Psoas muscle (tissue), 8 donors: ENCODE measurements around the gene MPRIP. TPM values are rescaled to one million over a fixed set of nuclear protein-coding genes. Genes with fewer than 3 reads are reported as not detected.
A peak's percentile ranks its signal among the peaks of the same experiment; 100 is the strongest.

Experiments
- ATAC-seq, 4 donors: fragments of 200-7000 bp; cut with Tn5 transposase; one replicate each; pipeline ENCODE4 v1.9.1; 2020; ENCODE audit warnings: moderate library complexity in 3 of 4, mild to moderate bottlenecking in 2 of 4
- DNase-seq, 2 donors: peaks; one replicate each; pipeline ENCODE4 v3.0.0-alpha.2; 2020
- H3K27ac ChIP-seq: fragments of 200-600 bp; one replicate; pipeline ENCODE4 v1.8.0; 2022
- H3K27me3 ChIP-seq, 3 donors: fragments of 200-600 bp in 1 of 3; one replicate each; pipeline versions ENCODE4 v1.6.1 to v1.8.0; 2013 to 2022; ENCODE audit warnings: low read length in 2 of 3, mild to moderate bottlenecking in 2 of 3, moderate library complexity in 1 of 3; ENCODE audit not compliant: insufficient read depth in 3 of 3
- H3K36me3 ChIP-seq, 2 donors: fragments of 200-600 bp in 1 of 2; one replicate each; pipeline versions ENCODE4 v1.6.1 to v1.8.0; 2013 to 2022; ENCODE audit warnings: low read depth in 1 of 2, mild to moderate bottlenecking in 1 of 2, moderate library complexity in 1 of 2; ENCODE audit not compliant: insufficient read depth in 1 of 2
- H3K4me1 ChIP-seq: fragments of 200-600 bp; one replicate; pipeline ENCODE4 v1.8.0; 2022
- H3K4me3 ChIP-seq: fragments of 200-600 bp; one replicate; pipeline ENCODE4 v1.8.0; 2022; ENCODE audit warnings: mild to moderate bottlenecking
- H3K9me3 ChIP-seq: fragments of 200-600 bp; one replicate; pipeline ENCODE4 v1.8.0; 2022
- WGBS, 3 donors: extraction: QIAGEN DNeasy Blood & Tissue Kit; methylation state at CpG; one replicate each; pipeline versions ENCODE4 v1.1.6 to v1.1.7; 2013; 5-methylcytosine and 5-hydroxymethylcytosine counted together
- intact Hi-C, 2 donors: fragments of 100-400 bp; cut with DNase I; formaldehyde crosslinking; loops; one replicate each; pipeline versions ENCODE4 v1.11.0 to v1.14.2; 2022
- polyA plus RNA-seq, 3 donors: library from polyadenylated mRNA; stranded (reverse); fragments of 200-250 nt; gene quantifications; one replicate each; pipeline ENCODE4 v1.2.3, GENCODE V29; 2013
- total RNA-seq, 4 donors: library from RNA; stranded (reverse); fragmentation: NEBNext Ultra II Directional in 2 of 4; extraction: Animal tissue kit (Norgen Biotek cat#: 25700) in 2 of 4; gene quantifications; one replicate each; pipeline versions ENCODE4 v1.2.1 to v1.2.4, GENCODE V29; 2021 to 2023
- TF ChIP-seq, protein P1 (sequence below): fragments of 200-600 bp; IDR thresholded peaks from one replicate; pipeline ENCODE4 v1.8.0; 2022; ENCODE audit warnings: antibody characterized with exemption
- donor health status: healthy with polysubstance abuse.
- donor health status: DM: no; HTN: no; CAD: no; lungs with moderate emphysema.
- donor health status: Bipolar disorder and iron deficiency.
- donor health status: healthy.
- donor health status: DM: yes; HTN: yes; CAD: no.
- donor health status: DM: no; HTN: no; CAD: no.
- donor health status: DM: no; HTN: no; CAD: no.
- donor health status: DM: yes; HTN: yes; CAD: no.

MPRIP gene
- total and polyA plus RNA-seq, 7 donors: 142 to 322 (median 244) TPM

DNA sequence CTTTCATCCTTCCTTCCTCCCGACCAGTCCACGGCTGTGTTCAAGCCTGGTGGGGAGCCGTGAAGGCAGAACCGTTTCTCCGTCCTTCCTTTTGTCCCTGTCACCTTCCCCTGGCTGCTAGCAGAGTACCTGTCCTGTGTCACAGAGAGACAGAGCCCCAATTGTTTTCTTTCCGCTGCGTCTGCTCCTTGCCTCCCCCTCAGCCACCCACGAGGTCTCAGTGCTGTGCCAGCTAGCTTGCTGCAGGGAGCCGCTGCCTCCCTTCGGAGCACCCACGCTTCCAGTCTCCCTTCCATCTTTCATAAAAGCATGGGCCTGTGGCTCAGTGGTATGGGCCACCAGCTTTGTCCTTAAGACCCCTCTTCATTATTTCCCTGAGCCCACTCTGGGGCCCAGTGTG, 62.2 kb downstream of the MPRIP start:
- peaks cover 97% of the 10 kb centered on the region for H3K4me1 ChIP-seq
- H3K9me3 ChIP-seq: no peaks in the 10 kb centered on the region
- H3K27me3 ChIP-seq: no peaks in the 10 kb centered on the region
- H3K27ac ChIP-seq: peak overlapping the region; percentile 73
- intact Hi-C loops: loop anchor here in 1 of 2 donors (10.0 kb wide), 1 partner anchor 60 kb away; no protein-coding TSS in a partner anchor
- no peak for ATAC-seq
- TF ChIP-seq, protein P1, sequence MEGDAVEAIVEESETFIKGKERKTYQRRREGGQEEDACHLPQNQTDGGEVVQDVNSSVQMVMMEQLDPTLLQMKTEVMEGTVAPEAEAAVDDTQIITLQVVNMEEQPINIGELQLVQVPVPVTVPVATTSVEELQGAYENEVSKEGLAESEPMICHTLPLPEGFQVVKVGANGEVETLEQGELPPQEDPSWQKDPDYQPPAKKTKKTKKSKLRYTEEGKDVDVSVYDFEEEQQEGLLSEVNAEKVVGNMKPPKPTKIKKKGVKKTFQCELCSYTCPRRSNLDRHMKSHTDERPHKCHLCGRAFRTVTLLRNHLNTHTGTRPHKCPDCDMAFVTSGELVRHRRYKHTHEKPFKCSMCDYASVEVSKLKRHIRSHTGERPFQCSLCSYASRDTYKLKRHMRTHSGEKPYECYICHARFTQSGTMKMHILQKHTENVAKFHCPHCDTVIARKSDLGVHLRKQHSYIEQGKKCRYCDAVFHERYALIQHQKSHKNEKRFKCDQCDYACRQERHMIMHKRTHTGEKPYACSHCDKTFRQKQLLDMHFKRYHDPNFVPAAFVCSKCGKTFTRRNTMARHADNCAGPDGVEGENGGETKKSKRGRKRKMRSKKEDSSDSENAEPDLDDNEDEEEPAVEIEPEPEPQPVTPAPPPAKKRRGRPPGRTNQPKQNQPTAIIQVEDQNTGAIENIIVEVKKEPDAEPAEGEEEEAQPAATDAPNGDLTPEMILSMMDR: no peak
- H3K4me3 ChIP-seq: no peak overlapping the region
- WGBS, 3 donors: 67 to 83% (median 74%) methylated on average over 11 of the region's 11 CpGs
- no peaks in the 10 kb centered on the region for H3K36me3 ChIP-seq
- DNase-seq: peak in 1 of 2 donors; percentile 22

DNA sequence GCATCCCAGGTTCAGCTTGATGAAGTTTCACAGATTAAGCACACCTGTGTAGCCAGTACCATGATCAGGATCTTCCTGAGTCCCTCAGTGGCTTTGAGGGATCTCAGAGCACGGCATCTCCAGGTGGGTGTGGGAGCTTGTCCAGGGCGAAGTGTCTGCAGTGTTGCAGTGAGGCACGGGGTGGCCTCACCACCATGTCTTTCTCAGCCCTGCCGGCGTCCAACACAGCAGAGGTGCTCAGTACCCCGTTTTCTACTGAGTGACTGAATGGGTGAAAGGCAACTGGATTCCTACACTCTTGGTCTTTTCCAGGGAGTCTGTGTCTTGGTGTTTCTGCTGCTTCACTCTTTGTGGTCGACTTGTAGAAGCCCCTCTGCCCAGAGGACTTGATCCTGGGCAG, 63.7 kb downstream of the MPRIP start:
- Histone ChIP-seq H3K4me3 (no peak overlapping the region), H3K9me3 (no peaks in the 10 kb centered on the region), H3K27me3 (no peaks in the 10 kb centered on the region), H3K4me1 (peaks cover 97% of the 10 kb centered on the region), H3K36me3 (no peaks in the 10 kb centered on the region), H3K27ac (peak overlapping the region; percentile 73)
- DNase-seq (peak in 1 of 2 donors; percentile 27), ATAC-seq (no peak)
- TF ChIP-seq, protein P1: no peak
- intact Hi-C loops: loop anchor here in 1 of 2 donors (10.0 kb wide), 1 partner anchor 59 kb away; no protein-coding TSS in a partner anchor
- WGBS, 3 donors: 86 to 97% (median 91%) methylated on average over 7 of the region's 7 CpGs

DNA sequence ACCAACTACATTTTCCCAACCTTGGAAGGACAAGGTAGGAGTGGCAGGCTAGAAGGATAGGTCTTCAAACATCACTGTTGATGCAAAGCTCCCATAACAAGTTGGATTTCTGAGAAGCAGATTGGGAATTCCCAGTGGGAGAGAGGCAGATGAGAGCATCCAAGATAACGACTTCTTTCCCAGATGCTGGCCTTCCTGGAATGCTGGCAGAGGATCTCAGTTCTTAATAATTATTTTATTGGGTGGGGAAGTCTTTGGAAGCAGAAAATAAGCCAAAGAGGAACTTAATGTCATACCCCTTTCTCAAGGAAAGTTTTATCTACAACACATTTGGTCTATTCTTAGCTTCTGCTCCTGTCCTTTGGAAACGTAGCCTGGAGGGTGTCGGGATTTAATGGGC, 64.5 kb downstream of the MPRIP start:
- ATAC-seq (no peak), DNase-seq (no peak)
- Histone ChIP-seq H3K4me3 (no peak overlapping the region), H3K27me3 (no peaks in the 10 kb centered on the region), H3K27ac (peak overlapping the region; percentile 73), H3K4me1 (peaks cover 97% of the 10 kb centered on the region), H3K9me3 (no peaks in the 10 kb centered on the region), H3K36me3 (no peaks in the 10 kb centered on the region)
- intact Hi-C loops: loop anchor here in 1 of 2 donors (10.0 kb wide), 1 partner anchor 58 kb away; no protein-coding TSS in a partner anchor
- TF ChIP-seq, protein P1: no peak
- 15 to 39% (median 23%) methylated on average over 3 of the region's 3 CpGs for WGBS, 3 donors

DNA sequence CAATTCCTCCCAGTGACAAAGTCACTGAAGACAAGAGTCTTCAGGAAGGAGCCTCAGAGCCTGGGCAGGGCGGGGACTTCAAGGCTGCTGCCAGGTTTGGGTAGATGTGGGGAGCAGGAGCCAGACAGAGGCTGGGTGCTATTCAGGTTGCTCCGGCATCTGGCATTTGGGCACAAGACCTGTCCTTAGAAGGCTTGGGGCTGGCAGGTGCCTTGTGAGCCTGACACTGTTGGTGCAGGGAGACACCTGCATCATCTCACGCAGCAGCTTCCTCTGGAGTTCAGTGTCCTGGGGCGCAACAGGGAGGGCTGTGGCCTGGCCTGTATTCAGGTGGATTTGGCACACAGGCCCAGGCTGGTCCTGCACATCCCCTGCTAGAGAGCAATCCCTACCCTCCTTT, 65.0 kb downstream of the MPRIP start:
- Histone ChIP-seq H3K4me3 (no peak overlapping the region), H3K27ac (peak overlapping the region; percentile 73), H3K27me3 (no peaks in the 10 kb centered on the region), H3K36me3 (no peaks in the 10 kb centered on the region), H3K9me3 (no peaks in the 10 kb centered on the region), H3K4me1 (peaks cover 97% of the 10 kb centered on the region)
- WGBS, 3 donors: 50 to 79% (median 54%) methylated on average over 4 of the region's 4 CpGs
- intact Hi-C loops: loop anchor here in 1 of 2 donors (10.0 kb wide), 1 partner anchor 58 kb away; no protein-coding TSS in a partner anchor
- no peak for ATAC-seq
- DNase-seq: peak in 1 of 2 donors; percentile 40
- TF ChIP-seq, protein P1: no peak
